ENCODE measurements around the gene LBR. TPM values are rescaled to one million over a fixed set of nuclear protein-coding genes. Genes with fewer than 3 reads are reported as not detected.

Gene LBR
- total and polyA plus RNA-seq, 2 experiments from 2014 or later: 29.6 to 54.2 TPM

- no peaks in the 10 kb centered on the region for H4K20me1 ChIP-seq (ENCODE audit: insufficient read depth, poor library complexity, severe bottlenecking)
- H3K4me1 ChIP-seq (ENCODE audit: insufficient read depth): peaks cover 22% of the 10 kb centered on the region
- no peaks in the 10 kb centered on the region for H3K9me3 ChIP-seq (ENCODE audit: low read depth)
- no peaks in the 10 kb centered on the region for H3K27me3 ChIP-seq
- H3K4me3 ChIP-seq: no peak overlapping the region
- WGBS (ENCODE audit: low lambda C conversion rate, missing lambda C conversion rate): 91% methylated on average over 9 of the region's 9 CpGs
- H2AFZ ChIP-seq: no peak overlapping the region
- no peaks in the 10 kb centered on the region for H3K36me3 ChIP-seq (replicated peaks; ENCODE audit: insufficient read depth, low read depth)
- DNase-seq (ENCODE audit: low spot score): no peak
- no peak overlapping the region for H3K27ac ChIP-seq
- H3K4me2 ChIP-seq: no peak overlapping the region
- no peak for TF ChIP-seq CTCF (IDR thresholded peaks at IDR 0.05; ENCODE audit: poor library complexity)
- no peak for TF ChIP-seq EZH2phosphoT487 (IDR thresholded peaks at IDR 0.05; ENCODE audit: low read depth, severe bottlenecking, unreplicated experiment)
- TF ChIP-seq EZH2 (IDR thresholded peaks at IDR 0.05; ENCODE audit: borderline replicate concordance): no peak
- H3K9me2 ChIP-seq (replicated peaks; ENCODE audit: insufficient read depth): no peaks in the 10 kb centered on the region
- no peaks in the 10 kb centered on the region for H3K79me2 ChIP-seq
These were observed 21.4 kb upstream of the LBR start for GRCh38 chr1:225449261-225449660.

DNA sequence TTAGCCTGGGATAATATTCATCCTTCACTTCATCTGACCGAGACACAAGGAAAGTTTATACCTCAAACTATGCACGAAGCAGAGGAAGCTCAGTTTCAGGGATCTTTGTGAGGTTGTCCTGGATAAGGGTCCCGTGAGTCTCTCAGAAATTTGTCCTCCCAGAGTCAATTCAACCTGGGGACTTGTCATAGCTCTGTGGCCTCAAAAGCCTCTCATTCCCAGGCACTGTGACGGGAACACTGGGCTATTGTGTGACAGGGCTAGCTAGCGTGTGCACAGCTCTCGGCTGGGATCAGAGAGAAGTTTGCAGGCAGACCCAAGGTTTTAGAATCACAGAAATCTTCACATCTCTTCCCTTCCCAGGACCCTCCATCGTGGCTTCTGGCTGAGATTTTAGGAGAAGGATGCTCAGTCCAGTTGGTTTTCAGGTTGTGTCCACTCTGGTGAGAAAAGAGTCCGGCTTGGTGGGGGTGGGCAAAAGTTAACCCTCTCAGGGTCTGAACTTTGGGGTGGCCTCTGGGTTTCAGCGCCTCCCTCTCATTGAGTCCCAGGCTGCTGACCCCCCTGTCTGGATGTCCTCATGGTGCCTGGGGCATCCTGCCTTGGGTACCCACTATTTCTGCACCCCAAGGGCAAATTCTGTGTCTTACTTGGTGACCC is 20.4 kb upstream of the LBR start:
- H3K9me3 ChIP-seq (ENCODE audit: low read depth): no peaks in the 10 kb centered on the region
- no peaks in the 10 kb centered on the region for H3K27me3 ChIP-seq
- H3K4me3 ChIP-seq: no peak overlapping the region
- 82% methylated on average over 9 of the region's 9 CpGs for WGBS (ENCODE audit: low lambda C conversion rate, missing lambda C conversion rate)
- peak overlapping the region; percentile 72 for H3K27ac ChIP-seq
- H3K4me1 ChIP-seq (ENCODE audit: insufficient read depth): peaks cover 22% of the 10 kb centered on the region
- TF ChIP-seq EZH2 (IDR thresholded peaks at IDR 0.05; ENCODE audit: borderline replicate concordance) (no peak), CTCF (IDR thresholded peaks at IDR 0.05; ENCODE audit: poor library complexity) (no peak), EZH2phosphoT487 (IDR thresholded peaks at IDR 0.05; ENCODE audit: low read depth, severe bottlenecking, unreplicated experiment) (no peak)
- no peak for DNase-seq (ENCODE audit: low spot score)
- no peaks in the 10 kb centered on the region for H4K20me1 ChIP-seq (ENCODE audit: insufficient read depth, poor library complexity, severe bottlenecking)
- no peaks in the 10 kb centered on the region for H3K36me3 ChIP-seq (replicated peaks; ENCODE audit: insufficient read depth, low read depth)
- no peaks in the 10 kb centered on the region for H3K9me2 ChIP-seq (replicated peaks; ENCODE audit: insufficient read depth)
- H2AFZ ChIP-seq: no peak overlapping the region
- no peaks in the 10 kb centered on the region for H3K79me2 ChIP-seq
- peak overlapping the region; percentile 43 for H3K4me2 ChIP-seq

GRCh38 chr1:225447650-225448089 is 19.8 kb upstream of the LBR start:
- peak overlapping the region; percentile 43 for H3K4me2 ChIP-seq
- no peaks in the 10 kb centered on the region for H3K36me3 ChIP-seq (replicated peaks; ENCODE audit: insufficient read depth, low read depth)
- peak overlapping the region; percentile 72 for H3K27ac ChIP-seq
- no peak for DNase-seq (ENCODE audit: low spot score)
- no peaks in the 10 kb centered on the region for H4K20me1 ChIP-seq (ENCODE audit: insufficient read depth, poor library complexity, severe bottlenecking)
- H3K9me2 ChIP-seq (replicated peaks; ENCODE audit: insufficient read depth): no peaks in the 10 kb centered on the region
- H3K79me2 ChIP-seq: no peaks in the 10 kb centered on the region
- no peak for TF ChIP-seq CTCF (IDR thresholded peaks at IDR 0.05; ENCODE audit: poor library complexity)
- TF ChIP-seq EZH2phosphoT487 (IDR thresholded peaks at IDR 0.05; ENCODE audit: low read depth, severe bottlenecking, unreplicated experiment): no peak
- no peak for TF ChIP-seq EZH2 (IDR thresholded peaks at IDR 0.05; ENCODE audit: borderline replicate concordance)
- WGBS (ENCODE audit: low lambda C conversion rate, missing lambda C conversion rate): 53% methylated on average over 8 of the region's 8 CpGs
- no peaks in the 10 kb centered on the region for H3K27me3 ChIP-seq
- H3K4me3 ChIP-seq: no peak overlapping the region
- no peaks in the 10 kb centered on the region for H3K9me3 ChIP-seq (ENCODE audit: low read depth)
- no peak overlapping the region for H2AFZ ChIP-seq
- peaks cover 22% of the 10 kb centered on the region for H3K4me1 ChIP-seq (ENCODE audit: insufficient read depth)

Data from hepatocyte (in vitro differentiated cells).